GM15510 (cell line): ENCODE measurements around the gene ELOB.

Source experiments
- POLR2A ChIP-seq: IDR thresholded peaks from 3 replicates; pipeline ENCODE4 v1.6.1; 2011; ENCODE audit warnings: borderline replicate concordance; ENCODE audit not compliant: insufficient read length; ENCODE audit errors: extremely low read depth

Gene ELOB

DNA sequence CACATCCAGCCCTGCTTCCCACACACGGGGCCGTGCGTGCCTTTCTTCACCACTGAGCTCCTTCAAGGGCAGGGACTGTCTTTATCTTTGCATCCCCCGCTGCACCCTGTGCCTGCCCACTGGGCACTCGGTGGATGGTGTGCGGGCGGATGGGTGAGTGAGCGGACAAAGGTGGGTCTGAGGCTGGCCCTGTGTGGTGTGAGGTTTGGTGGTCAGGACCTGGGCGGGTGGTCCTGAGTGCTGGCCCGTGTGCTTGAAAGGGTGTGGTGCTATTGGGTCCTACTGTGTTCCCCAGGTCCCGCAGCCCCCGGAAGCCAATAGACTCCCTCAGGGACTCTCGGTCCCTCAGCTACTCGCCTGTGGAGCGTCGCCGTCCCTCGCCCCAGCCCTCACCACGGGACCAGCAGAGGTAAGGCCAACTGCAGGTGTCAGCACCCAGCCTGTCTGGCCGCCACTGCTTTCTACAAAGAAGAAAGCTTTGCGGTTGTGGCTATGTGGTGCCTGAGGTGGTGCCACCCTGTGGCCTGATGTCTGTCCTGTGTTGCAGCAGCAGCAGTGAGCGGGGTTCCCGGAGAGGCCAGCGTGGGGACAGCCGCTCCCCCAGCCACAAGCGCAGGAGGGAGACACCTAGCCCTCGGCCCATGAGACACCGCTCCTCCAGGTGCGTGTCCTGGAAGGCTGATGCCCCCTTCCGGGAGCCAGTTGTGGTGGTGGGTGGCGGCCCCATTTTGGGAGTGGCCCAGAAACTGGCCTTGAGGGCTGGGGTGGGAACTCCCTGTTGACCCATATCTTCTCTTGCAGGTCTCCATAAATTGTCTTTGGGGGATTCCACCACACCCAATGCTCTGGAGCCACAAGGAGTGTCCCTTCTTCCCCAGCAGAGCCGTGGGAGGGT lies 6.8 kb downstream of the ELOB start:
- TF ChIP-seq POLR2A: no peak

DNA sequence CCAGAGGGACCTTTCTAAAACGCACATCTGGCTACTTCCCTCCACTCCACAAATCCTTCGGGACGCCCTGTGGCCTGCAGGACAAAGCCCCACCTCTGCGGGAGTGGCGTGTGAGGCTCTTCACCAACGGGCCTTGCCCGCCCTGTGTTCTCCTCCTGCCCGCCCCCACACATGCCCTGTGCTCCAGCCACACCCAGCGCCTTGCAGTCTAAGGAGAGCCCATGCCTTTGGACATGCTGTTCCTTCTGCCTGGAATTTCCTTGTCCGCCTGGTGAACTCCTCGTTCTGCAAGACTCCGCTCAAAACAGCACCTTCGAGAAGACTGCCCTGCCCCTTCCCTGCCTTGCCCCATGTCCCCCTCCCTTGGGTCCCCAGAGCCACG lies 7.4 kb downstream of the ELOB start:
- TF ChIP-seq POLR2A: no peak

DNA sequence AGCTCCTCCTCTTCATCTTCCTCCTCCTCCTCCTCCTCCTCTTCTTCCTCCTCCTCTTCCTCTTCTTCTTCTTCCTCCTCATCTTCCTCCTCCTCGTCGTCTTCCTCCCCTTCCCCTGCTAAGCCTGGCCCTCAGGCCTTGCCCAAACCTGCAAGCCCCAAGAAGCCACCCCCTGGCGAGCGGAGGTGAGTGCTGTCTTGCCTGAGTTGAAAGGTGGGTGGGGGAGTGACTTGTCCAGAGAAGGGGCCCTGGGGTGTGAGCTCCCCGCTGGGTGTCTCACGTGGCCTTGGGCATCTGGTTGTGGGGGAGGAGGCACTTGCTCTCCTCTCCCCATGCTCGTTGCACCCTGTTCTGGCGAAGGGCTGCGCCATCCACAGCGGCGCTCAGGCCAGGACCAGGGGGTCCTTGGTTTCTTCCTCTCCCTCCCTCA lies 8.0 kb downstream of the ELOB start:
- TF ChIP-seq POLR2A: no peak

DNA sequence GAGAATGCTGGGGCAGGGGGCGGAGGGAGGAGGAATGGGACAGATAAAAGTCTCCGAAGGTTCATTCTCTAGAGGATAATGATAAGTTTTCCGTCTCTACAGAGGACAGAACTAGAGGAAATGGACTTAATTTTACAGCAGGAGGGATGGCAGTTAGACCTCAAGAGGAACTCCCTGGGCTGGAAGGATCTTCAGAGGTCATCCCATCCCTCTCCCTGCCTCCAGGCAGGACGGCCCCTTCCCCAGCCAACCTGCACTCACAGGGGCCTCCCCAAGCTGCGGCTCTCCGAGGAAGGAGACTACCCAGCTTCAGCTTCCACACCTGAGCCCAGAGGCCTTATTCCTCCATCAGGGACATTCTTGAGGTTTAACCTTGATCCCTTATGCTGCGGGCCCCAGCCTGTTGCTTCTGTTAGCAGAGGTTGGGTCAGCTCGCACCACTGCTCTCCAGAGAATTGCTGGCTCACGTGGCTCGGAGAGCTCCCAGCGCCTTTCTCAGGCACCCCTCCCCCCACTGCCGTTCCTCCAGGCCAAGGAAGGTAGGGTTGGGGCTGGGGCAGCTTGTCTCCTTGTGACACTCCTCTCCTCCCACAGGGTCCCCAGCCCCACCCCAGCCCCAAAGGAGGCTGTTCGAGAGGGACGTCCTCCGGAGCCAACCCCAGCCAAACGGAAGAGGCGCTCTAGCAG lies 8.5 kb downstream of the ELOB start:
- no peak for TF ChIP-seq POLR2A

GRCh38 chr16:2767891-2768290 lies 9.2 kb downstream of the ELOB start:
- no peak for TF ChIP-seq POLR2A

- TF ChIP-seq POLR2A: no peak
These were observed 9.8 kb downstream of the ELOB start for GRCh38 chr16:2767140-2767731.

DNA sequence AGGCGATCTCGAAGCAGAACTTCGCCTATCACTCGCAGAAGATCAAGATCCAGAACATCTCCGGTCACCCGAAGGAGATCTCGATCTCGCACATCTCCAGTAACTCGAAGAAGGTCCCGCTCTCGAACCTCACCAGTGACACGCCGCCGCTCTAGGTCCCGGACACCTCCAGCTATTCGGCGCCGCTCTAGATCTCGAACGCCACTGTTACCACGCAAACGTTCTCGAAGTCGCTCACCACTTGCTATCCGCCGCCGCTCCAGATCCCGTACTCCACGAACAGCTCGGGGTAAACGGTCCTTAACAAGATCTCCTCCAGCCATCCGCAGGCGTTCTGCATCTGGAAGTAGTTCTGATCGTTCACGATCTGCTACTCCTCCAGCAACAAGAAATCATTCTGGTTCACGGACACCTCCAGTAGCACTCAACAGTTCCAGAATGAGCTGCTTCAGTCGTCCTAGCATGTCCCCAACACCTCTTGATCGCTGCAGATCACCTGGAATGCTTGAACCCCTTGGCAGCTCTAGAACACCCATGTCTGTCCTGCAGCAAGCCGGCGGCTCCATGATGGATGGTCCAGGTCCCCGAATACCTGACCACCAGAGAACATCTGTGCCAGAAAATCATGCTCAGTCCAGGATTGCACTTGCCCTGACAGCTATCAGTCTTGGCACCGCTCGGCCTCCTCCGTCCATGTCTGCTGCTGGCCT lies 10.5 kb downstream of the ELOB start:
- TF ChIP-seq POLR2A: no peak

- no peak for TF ChIP-seq POLR2A
These were observed 11.3 kb downstream of the ELOB start for GRCh38 chr16:2765462-2766404.

GRCh38 chr16:2764718-2765117 lies 12.4 kb downstream of the ELOB start:
- TF ChIP-seq POLR2A: no peak

DNA sequence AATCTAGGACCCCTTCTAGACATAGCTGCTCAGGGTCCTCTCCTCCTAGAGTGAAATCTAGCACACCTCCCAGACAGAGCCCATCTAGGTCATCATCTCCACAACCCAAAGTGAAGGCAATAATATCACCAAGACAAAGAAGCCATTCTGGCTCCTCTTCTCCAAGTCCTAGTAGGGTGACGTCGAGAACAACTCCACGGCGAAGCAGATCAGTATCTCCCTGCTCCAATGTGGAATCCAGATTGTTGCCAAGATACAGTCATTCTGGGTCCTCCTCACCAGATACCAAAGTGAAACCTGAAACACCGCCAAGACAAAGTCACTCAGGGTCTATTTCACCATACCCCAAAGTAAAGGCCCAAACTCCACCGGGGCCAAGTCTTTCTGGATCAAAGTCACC lies 13.9 kb downstream of the ELOB start:
- TF ChIP-seq POLR2A: no peak

GRCh38 chr16:2762711-2763110 lies 14.4 kb downstream of the ELOB start:
- TF ChIP-seq POLR2A: no peak

DNA sequence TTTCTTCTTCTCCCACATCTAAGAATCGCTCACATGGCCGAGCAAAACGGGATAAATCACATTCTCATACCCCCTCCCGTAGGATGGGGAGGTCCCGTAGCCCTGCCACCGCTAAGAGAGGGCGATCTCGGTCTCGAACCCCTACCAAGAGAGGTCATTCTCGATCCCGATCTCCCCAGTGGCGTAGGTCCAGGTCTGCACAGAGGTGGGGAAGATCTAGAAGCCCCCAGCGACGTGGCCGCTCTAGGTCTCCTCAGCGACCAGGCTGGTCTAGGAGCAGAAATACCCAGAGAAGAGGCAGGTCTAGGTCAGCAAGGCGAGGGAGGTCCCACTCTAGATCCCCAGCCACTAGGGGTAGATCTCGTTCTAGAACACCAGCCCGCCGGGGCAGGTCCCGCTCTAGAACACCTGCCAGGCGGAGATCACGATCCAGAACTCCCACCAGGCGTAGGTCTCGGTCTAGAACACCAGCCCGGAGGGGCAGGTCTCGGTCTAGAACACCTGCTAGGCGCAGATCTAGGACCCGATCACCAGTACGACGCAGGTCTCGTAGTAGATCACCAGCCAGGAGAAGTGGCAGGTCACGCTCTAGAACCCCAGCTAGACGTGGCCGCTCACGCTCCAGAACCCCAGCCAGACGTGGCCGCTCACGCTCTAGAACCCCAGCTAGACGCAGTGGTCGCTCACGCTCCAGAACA lies 15.0 kb downstream of the ELOB start:
- TF ChIP-seq POLR2A: no peak

- no peak for TF ChIP-seq POLR2A
These were observed 15.6 kb downstream of the ELOB start for GRCh38 chr16:2761472-2761871.
